ENCODE measurements around the gene GNG4. TPM values are rescaled to one million over a fixed set of nuclear protein-coding genes. Genes with fewer than 3 reads are reported as not detected.
A peak's percentile ranks its signal among the peaks of the same experiment; 100 is the strongest.

GNG4 gene
- total and polyA plus RNA-seq, 8 donors: 0.56 to 20.4 (median 3.0) TPM

DNA sequence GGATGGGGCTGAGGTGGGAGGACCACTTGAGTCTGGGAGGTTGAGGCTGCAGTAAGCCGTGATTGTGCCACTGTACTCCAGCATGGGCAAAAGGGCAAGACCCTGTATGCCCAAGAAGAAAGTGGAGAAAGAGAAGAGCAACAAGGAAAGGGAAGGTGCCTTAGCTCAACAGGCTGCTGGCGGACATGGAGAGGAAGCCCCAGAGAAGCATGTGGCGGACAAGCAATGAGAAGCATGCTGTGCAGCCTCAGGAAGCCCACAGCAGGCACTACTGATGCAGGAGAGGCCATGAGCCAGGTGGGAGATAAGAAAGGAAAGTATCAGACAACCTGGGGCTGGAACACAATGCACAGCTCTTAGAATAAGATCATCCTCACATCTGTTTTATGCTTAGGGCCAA, 32.6 kb upstream of the GNG4 start:
- Histone ChIP-seq H3K4me1 (peaks cover 0 to 3% (median 0%) of the 10 kb centered on the region in 3 donors), H3K27me3 (no peaks in the 10 kb centered on the region), H3K9me3 (no peaks in the 10 kb centered on the region), H3K27ac (no peak overlapping the region), H3K4me3 (no peak overlapping the region), H3K36me3 (no peaks in the 10 kb centered on the region)
- 96 to 100% methylated on average over 3 of the region's 3 CpGs for WGBS, 2 donors
- no peak for FAIRE-seq
- TF ChIP-seq, protein P1, sequence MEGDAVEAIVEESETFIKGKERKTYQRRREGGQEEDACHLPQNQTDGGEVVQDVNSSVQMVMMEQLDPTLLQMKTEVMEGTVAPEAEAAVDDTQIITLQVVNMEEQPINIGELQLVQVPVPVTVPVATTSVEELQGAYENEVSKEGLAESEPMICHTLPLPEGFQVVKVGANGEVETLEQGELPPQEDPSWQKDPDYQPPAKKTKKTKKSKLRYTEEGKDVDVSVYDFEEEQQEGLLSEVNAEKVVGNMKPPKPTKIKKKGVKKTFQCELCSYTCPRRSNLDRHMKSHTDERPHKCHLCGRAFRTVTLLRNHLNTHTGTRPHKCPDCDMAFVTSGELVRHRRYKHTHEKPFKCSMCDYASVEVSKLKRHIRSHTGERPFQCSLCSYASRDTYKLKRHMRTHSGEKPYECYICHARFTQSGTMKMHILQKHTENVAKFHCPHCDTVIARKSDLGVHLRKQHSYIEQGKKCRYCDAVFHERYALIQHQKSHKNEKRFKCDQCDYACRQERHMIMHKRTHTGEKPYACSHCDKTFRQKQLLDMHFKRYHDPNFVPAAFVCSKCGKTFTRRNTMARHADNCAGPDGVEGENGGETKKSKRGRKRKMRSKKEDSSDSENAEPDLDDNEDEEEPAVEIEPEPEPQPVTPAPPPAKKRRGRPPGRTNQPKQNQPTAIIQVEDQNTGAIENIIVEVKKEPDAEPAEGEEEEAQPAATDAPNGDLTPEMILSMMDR (IDR thresholded peaks at IDR 0.05): no peak
- DNase-seq: no peak
- ATAC-seq: no peak
- intact Hi-C loops (cut with DNase I): no loop called here

DNA sequence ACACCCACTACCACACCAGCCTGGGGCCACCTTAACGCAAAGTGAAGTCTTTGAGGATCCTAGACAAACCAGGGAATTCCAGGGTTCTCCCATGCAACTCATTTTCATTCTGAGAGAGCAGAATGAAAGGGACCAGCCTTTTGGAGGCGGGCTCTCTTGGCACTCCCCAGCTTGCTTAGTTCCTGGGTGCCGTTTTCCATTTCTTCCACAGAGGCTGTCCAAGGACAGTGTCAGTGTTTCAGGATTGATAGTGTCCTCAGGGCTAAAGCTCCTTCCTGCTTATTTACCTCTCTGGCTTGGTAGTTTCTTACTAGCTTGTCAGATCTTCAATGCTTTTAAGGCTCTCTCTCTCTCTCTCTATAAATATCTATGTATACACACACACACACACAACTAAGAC, 30.1 kb upstream of the GNG4 start:
- H3K4me3 ChIP-seq: no peak overlapping the region
- H3K27ac ChIP-seq: peak overlapping the region in 1 of 4 donors; percentile 25
- H3K9me3 ChIP-seq: no peaks in the 10 kb centered on the region
- no peaks in the 10 kb centered on the region for H3K36me3 ChIP-seq
- H3K4me1 ChIP-seq: peaks cover 0 to 3% (median 0%) of the 10 kb centered on the region in 3 donors
- 58 to 68% methylated on average over 3 of the region's 3 CpGs for WGBS, 2 donors
- no peak for DNase-seq
- TF ChIP-seq, protein P1 (IDR thresholded peaks at IDR 0.05): no peak
- FAIRE-seq: no peak
- peak; percentile 38 to 79 (median 69) for ATAC-seq
- intact Hi-C loops (cut with DNase I): no loop called here
- H3K27me3 ChIP-seq: no peaks in the 10 kb centered on the region

DNA sequence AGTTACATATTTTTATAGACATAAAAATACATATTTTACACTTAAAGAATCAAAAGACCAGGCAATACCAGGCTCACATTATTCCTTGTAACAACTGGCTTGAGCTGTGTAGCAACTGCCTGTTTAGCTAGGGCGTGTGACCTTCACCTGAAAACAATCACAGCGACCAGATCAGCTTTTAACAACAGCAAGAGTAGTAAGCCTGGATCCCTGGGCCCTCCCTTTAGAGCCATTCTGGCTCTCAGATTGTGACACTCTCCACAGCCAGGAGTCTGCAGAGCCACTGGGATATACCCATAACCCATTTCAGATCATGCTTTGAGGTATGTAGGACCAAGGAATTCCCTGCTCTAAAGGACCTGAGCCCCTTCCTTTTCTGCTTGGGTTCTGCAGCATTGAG, 29.4 kb upstream of the GNG4 start:
- TF ChIP-seq, protein P1 (IDR thresholded peaks at IDR 0.05): no peak
- Histone ChIP-seq H3K4me1 (peaks cover 0 to 3% (median 0%) of the 10 kb centered on the region in 3 donors), H3K9me3 (no peaks in the 10 kb centered on the region), H3K36me3 (no peaks in the 10 kb centered on the region), H3K27me3 (no peaks in the 10 kb centered on the region), H3K27ac (no peak overlapping the region), H3K4me3 (no peak overlapping the region)
- intact Hi-C loops (cut with DNase I): no loop called here
- DNase-seq (peak in 1 of 6 donors; percentile 9), FAIRE-seq (no peak), ATAC-seq (peak in 3 of 4 donors; percentile 63 to 83 (median 76))
- 38 to 43% methylated on average over 2 of the region's 2 CpGs for WGBS, 2 donors

DNA sequence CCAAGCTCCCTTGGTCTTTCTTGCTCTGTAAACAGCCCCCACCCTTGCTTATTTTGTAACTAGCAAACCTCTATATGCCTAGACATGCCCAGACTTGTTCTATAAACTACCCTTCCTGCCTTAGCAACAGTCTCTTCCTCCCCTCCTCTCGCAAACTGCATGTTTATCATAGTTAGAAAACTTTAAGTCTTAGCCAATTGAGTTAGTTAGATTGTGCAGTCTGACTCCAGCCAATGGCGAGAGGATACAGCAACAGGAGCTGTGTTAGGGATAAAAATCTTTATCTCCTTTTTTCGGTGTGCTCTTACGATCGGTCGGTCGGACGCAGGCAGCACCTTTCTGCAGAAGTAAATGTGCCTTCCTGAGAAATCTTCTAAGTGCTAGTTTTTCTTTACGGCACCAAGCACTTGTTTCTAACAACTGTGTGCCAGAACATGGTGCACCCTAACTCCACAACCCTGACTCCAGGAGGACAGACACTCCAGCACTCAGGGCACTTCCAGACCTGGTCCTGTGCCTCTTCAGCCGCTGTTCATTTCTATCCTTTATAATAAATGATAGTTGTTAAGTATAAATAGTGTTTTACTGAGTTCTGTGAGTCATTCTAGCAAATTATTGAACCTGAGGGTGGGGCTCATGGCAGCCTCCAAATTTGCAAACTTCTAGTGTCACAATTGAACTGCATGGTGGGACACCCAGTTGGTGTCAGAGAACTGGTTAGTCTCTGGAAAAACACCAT, 25.7 kb upstream of the GNG4 start:
- FAIRE-seq (no peak), DNase-seq (no peak), ATAC-seq (no peak)
- no peaks in the 10 kb centered on the region for H3K4me1 ChIP-seq
- no peak overlapping the region for H3K27ac ChIP-seq
- WGBS, 2 donors: 99% methylated on average over 10 of the region's 10 CpGs
- H3K9me3 ChIP-seq: no peaks in the 10 kb centered on the region
- H3K36me3 ChIP-seq: peaks cover 0 to 7% (median 0%) of the 10 kb centered on the region in 3 donors
- no peaks in the 10 kb centered on the region for H3K27me3 ChIP-seq
- intact Hi-C loops (cut with DNase I): no loop called here
- no peak overlapping the region for H3K4me3 ChIP-seq
- TF ChIP-seq, protein P1 (IDR thresholded peaks at IDR 0.05): no peak

DNA sequence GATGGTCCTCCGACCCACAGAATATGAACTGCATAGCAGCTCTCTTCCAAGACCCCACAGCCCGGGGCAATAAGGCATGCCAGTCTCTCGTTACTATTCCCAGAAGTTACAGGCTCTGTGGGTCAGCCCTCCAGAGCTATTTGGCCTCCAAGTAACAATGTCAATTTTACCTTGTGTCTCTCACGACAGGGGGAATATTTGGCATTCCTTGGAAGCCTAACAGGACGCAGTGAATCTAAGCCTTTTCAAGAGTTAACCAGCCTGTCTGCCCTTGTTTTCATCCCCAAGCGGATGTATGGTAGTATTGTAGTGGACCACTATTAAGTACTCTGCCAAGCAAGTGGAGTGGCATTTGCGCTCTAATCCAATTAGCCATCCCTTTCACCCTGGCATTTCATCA, 24.4 kb upstream of the GNG4 start:
- Histone ChIP-seq H3K4me3 (no peak overlapping the region), H3K9me3 (no peaks in the 10 kb centered on the region), H3K4me1 (no peaks in the 10 kb centered on the region), H3K27ac (no peak overlapping the region), H3K27me3 (no peaks in the 10 kb centered on the region), H3K36me3 (peaks cover 0 to 7% (median 0%) of the 10 kb centered on the region in 3 donors)
- 75 to 78% methylated on average over 7 of the region's 7 CpGs for WGBS, 2 donors
- DNase-seq: no peak
- intact Hi-C loops (cut with DNase I): no loop called here
- TF ChIP-seq, protein P1 (IDR thresholded peaks at IDR 0.05): no peak
- FAIRE-seq: no peak
- no peak for ATAC-seq

Data from pancreas (tissue), 10 donors.